Upper lobe of left lung (tissue), 6 donors: ENCODE data around the gene ADAMTS12. TPM values are rescaled to one million over a fixed set of nuclear protein-coding genes. Genes with fewer than 3 reads are reported as not detected.

Source experiments
- ATAC-seq, 2 donors: fragments of 200-7000 bp; cut with Tn5 transposase; one replicate each; pipeline ENCODE4 v1.9.1; 2022; ENCODE audit warnings: mild to moderate bottlenecking in 2 of 2, moderate library complexity in 2 of 2; ENCODE audit not compliant: low FRiP score in 2 of 2
- DNase-seq, 2 donors: peaks; one replicate each; pipeline ENCODE4 v3.0.0-alpha.2; 2019 to 2020
- H3K27ac ChIP-seq, 4 donors: fragments of 200-600 bp; sonication (generic); one replicate each; pipeline ENCODE4 v1.5.1; 2016 to 2019
- H3K27me3 ChIP-seq, 4 donors: fragments of 200-600 bp; sonication (generic); one replicate each; pipeline ENCODE4 v1.5.1; 2017 to 2019
- H3K36me3 ChIP-seq, 4 donors: fragments of 200-600 bp; sonication (generic); one replicate each; pipeline ENCODE4 v1.5.1; 2016 to 2019
- H3K4me1 ChIP-seq, 4 donors: fragments of 200-600 bp; sonication (generic); one replicate each; pipeline ENCODE4 v1.5.1; 2018 to 2019
- H3K4me3 ChIP-seq, 4 donors: fragments of 200-600 bp; sonication (generic); one replicate each; pipeline ENCODE4 v1.5.1; 2017 to 2019; ENCODE audit warnings: mild to moderate bottlenecking in 2 of 4, moderate library complexity in 1 of 4
- H3K9me3 ChIP-seq, 4 donors: fragments of 200-600 bp; sonication (generic); one replicate each; pipeline ENCODE4 v1.5.1; 2018 to 2019
- CTCF ChIP-seq, 6 experiments: fragments of 450-650 bp in 4 of 6; fragments of 200-600 bp in 2 of 6; sonication (generic) in 2 of 6; IDR thresholded peaks; one replicate each; pipeline ENCODE4 v1.5.1; 2016 to 2019; ENCODE audit warnings: antibody characterized with exemption in 6 of 6
- EP300 ChIP-seq, 4 donors: sonication (generic); formaldehyde crosslinking; IDR thresholded peaks; one replicate each; pipeline ENCODE4 v1.5.1; 2017; ENCODE audit warnings: antibody characterized with exemption in 4 of 4, control low read depth in 2 of 4
- POLR2A ChIP-seq, 4 donors: fragments of 450-650 bp; IDR thresholded peaks; one replicate each; pipeline ENCODE4 v1.5.1; 2016 to 2017; ENCODE audit warnings: antibody characterized with exemption in 4 of 4, mild to moderate bottlenecking in 2 of 4
- POLR2AphosphoS5 ChIP-seq, 2 donors: sonication (generic); formaldehyde crosslinking; IDR thresholded peaks; one replicate each; pipeline ENCODE4 v1.5.1; 2017; ENCODE audit warnings: antibody characterized with exemption in 2 of 2
- WGBS, 2 donors: methylation state at CpG; one replicate each; pipeline ENCODE4 v1.1.5; 2017 to 2018; 5-methylcytosine and 5-hydroxymethylcytosine counted together
- total RNA-seq, 6 donors: library from RNA; depleted of rRNA in 4 of 6; stranded (reverse); fragments of >200 nt in 4 of 6; gene quantifications; one replicate each; pipeline versions ENCODE4 v1.1.0 to v1.2.1, GENCODE V29; 2016 to 2021
- donor health status: DM: no; HTN: no; CAD: no; lungs with moderate emphysema.
- donor health status: DM: no; HTN: yes; CAD: no; lungs with severe emphysema.

Gene ADAMTS12
- total RNA-seq, 6 donors from 2014 or later = 2.3 to 16.8 (median 7.4) TPM

DNA sequence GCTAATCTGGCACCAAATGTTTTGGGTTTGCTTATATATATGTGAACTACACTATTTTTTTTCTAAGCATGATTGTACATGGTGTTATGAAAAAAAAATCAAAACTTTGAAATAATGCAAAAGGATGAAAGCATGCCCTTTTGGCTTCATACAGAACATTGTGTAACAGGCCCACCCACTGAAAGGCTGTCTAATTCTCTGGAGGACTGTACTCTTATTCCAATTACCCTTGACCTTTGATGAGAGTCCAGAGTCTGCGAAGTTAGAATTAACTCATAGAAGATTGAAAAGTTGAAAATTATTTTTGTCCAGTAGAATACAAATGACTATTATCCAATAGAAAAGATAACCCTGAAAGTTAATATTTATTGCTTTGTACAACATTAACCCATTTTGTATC lies 117.4 kb downstream of the ADAMTS12 start:
- H3K4me1 ChIP-seq = no peaks in the 10 kb centered on the region
- no peaks in the 10 kb centered on the region for H3K27me3 ChIP-seq
- no peaks in the 10 kb centered on the region for H3K36me3 ChIP-seq
- no peak for ATAC-seq
- no peak for TF ChIP-seq POLR2A (IDR thresholded peaks at IDR 0.05)
- TF ChIP-seq POLR2AphosphoS5 (IDR thresholded peaks at IDR 0.05) = no peak
- no peak for TF ChIP-seq CTCF (IDR thresholded peaks at IDR 0.05)
- TF ChIP-seq EP300 (IDR thresholded peaks at IDR 0.05) = no peak
- no peak overlapping the region for H3K4me3 ChIP-seq
- 77 to 82% methylated on average over 1 of the region's 1 CpG for WGBS, 2 donors
- no peak for DNase-seq
- no peak overlapping the region for H3K27ac ChIP-seq
- no peaks in the 10 kb centered on the region for H3K9me3 ChIP-seq

- no peak for DNase-seq
- H3K27ac ChIP-seq = no peak overlapping the region
- H3K4me1 ChIP-seq = no peaks in the 10 kb centered on the region
- H3K36me3 ChIP-seq = no peaks in the 10 kb centered on the region
- 21 to 39% methylated on average over 2 of the region's 2 CpGs for WGBS, 2 donors
- no peak for ATAC-seq
- H3K9me3 ChIP-seq = no peaks in the 10 kb centered on the region
- no peak for TF ChIP-seq POLR2A (IDR thresholded peaks at IDR 0.05)
- no peak for TF ChIP-seq POLR2AphosphoS5 (IDR thresholded peaks at IDR 0.05)
- no peak for TF ChIP-seq EP300 (IDR thresholded peaks at IDR 0.05)
- no peak for TF ChIP-seq CTCF (IDR thresholded peaks at IDR 0.05)
- no peak overlapping the region for H3K4me3 ChIP-seq
- no peaks in the 10 kb centered on the region for H3K27me3 ChIP-seq
These were observed 119.4 kb downstream of the ADAMTS12 start for GRCh38 chr5:33772380-33772897.

GRCh38 chr5:33769968-33770367 lies 121.8 kb downstream of the ADAMTS12 start:
- H3K4me3 ChIP-seq = no peak overlapping the region
- 91 to 95% methylated on average over 1 of the region's 1 CpG for WGBS, 2 donors
- DNase-seq = no peak
- ATAC-seq = no peak
- H3K36me3 ChIP-seq = no peaks in the 10 kb centered on the region
- H3K27ac ChIP-seq = no peak overlapping the region
- no peaks in the 10 kb centered on the region for H3K27me3 ChIP-seq
- H3K4me1 ChIP-seq = no peaks in the 10 kb centered on the region
- TF ChIP-seq POLR2AphosphoS5 (IDR thresholded peaks at IDR 0.05) (no peak), EP300 (IDR thresholded peaks at IDR 0.05) (no peak), POLR2A (IDR thresholded peaks at IDR 0.05) (no peak), CTCF (IDR thresholded peaks at IDR 0.05) (no peak)
- H3K9me3 ChIP-seq = no peaks in the 10 kb centered on the region

DNA sequence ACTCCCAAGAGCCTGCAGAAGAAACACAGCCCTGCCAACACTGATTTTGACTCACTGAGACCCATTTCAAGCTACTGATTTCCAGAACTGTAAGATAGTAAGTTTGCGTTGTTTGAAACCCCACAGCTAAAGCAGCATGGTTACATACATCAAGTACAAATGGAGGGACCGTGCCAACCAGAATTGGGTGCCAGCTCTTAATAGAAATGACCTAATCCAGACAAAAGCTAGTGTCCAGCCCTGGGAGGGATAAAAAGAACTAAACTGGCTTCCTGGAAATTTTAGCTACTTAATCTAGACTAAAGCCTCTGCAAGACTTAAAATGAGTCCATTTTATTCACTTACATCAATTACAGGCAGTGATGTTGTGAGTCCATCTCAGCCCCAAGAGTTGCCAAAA lies 122.6 kb downstream of the ADAMTS12 start:
- DNase-seq (no peak), ATAC-seq (no peak)
- Histone ChIP-seq H3K27ac (no peak overlapping the region), H3K27me3 (no peaks in the 10 kb centered on the region), H3K36me3 (no peaks in the 10 kb centered on the region), H3K4me3 (no peak overlapping the region), H3K9me3 (no peaks in the 10 kb centered on the region), H3K4me1 (no peaks in the 10 kb centered on the region)
- no peak for TF ChIP-seq CTCF (IDR thresholded peaks at IDR 0.05)
- no peak for TF ChIP-seq EP300 (IDR thresholded peaks at IDR 0.05)
- no peak for TF ChIP-seq POLR2A (IDR thresholded peaks at IDR 0.05)
- TF ChIP-seq POLR2AphosphoS5 (IDR thresholded peaks at IDR 0.05) = no peak
- WGBS, 2 donors = 44 to 76% methylated on average over 2 of the region's 2 CpGs

DNA sequence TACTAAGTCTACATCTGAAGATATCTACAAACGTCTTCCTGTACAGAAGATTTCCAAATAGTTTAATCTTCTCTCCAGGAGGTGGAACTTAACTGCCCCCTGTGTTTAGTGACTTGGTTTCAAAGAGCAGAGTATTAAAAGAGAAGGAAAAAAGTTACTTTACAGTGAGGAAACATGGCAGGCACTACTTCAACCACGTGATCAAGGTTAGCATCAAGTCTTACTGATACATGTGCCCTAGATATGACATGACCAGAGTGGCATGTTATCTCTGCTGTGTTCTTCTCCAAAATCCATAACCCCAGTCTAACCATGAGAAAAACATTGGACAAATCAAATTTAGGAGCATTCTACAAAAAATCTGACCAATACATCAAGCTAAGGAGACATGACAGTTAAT lies 125.8 kb downstream of the ADAMTS12 start:
- ATAC-seq = no peak
- H3K4me3 ChIP-seq = no peak overlapping the region
- 68 to 72% methylated on average over 2 of the region's 2 CpGs for WGBS, 2 donors
- H3K27ac ChIP-seq = no peak overlapping the region
- H3K36me3 ChIP-seq = no peaks in the 10 kb centered on the region
- no peaks in the 10 kb centered on the region for H3K9me3 ChIP-seq
- no peaks in the 10 kb centered on the region for H3K27me3 ChIP-seq
- TF ChIP-seq POLR2A (IDR thresholded peaks at IDR 0.05) = no peak
- TF ChIP-seq CTCF (IDR thresholded peaks at IDR 0.05) = no peak
- TF ChIP-seq EP300 (IDR thresholded peaks at IDR 0.05) = no peak
- TF ChIP-seq POLR2AphosphoS5 (IDR thresholded peaks at IDR 0.05) = no peak
- H3K4me1 ChIP-seq = no peaks in the 10 kb centered on the region
- DNase-seq = no peak
